Measurements from ENCODE around the gene SLC24A5. TPM values are rescaled to one million over a fixed set of nuclear protein-coding genes. Genes with fewer than 3 reads are reported as not detected.

SLC24A5 gene
- total RNA-seq, 1 donor from 2014 or later, result not detected

DNA sequence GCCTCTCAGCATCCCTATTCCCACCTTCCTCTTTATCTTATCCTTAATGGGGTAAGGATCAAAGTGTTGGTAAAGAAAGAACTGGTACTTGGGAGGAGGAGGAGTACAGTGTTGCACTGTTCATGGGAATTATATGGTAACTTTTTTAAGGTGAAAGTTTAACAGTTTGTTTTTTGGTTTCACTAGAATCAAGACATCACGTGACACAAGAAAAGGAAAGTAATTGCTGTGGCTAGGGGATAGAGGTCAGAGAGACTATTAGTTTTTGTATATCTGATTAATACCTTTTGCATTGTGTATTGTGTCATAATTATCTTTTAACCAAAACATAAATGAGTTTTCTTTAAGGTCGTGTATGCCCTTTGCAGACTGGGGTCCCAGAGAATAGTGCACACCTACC is 23.5 kb upstream of the SLC24A5 start:
- TF ChIP-seq, protein P1, sequence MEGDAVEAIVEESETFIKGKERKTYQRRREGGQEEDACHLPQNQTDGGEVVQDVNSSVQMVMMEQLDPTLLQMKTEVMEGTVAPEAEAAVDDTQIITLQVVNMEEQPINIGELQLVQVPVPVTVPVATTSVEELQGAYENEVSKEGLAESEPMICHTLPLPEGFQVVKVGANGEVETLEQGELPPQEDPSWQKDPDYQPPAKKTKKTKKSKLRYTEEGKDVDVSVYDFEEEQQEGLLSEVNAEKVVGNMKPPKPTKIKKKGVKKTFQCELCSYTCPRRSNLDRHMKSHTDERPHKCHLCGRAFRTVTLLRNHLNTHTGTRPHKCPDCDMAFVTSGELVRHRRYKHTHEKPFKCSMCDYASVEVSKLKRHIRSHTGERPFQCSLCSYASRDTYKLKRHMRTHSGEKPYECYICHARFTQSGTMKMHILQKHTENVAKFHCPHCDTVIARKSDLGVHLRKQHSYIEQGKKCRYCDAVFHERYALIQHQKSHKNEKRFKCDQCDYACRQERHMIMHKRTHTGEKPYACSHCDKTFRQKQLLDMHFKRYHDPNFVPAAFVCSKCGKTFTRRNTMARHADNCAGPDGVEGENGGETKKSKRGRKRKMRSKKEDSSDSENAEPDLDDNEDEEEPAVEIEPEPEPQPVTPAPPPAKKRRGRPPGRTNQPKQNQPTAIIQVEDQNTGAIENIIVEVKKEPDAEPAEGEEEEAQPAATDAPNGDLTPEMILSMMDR (IDR thresholded peaks at IDR 0.05), result no peak
- intact Hi-C loops (cut with DNase I), result no loop called here
- no peaks in the 10 kb centered on the region for H3K9me3 ChIP-seq

DNA sequence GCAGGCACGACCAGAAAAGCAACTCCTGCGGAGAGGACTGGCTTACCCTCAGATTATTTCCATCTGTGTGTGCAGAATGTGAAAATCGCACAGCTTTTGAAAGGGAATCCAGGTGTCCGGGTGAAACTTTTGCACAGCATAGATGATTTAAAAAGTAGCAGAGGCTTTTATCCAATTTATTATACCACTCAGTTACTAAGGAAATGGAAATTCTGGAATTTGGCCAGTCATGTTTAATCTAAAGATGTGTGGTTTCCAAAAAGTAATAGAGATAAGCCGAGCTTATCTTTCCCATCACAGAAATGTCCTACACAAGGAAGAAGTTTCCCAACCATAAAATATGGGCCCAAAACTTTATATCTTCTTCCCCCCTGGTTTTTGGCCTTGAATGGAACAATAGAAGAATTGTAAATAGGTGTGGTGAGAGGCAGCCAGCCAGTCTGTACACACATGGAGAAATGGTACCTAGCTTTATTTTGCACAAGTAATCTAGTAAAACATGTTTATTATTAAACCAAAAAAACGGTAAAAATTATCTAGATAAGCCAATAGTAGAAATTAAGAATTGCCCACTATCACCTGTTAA is 19.3 kb upstream of the SLC24A5 start:
- DNase-seq (ENCODE audit: low spot score in 2 of 2), result no peak
- Histone ChIP-seq H3K36me3 (no peaks in the 10 kb centered on the region), H3K4me3 (no peak overlapping the region), H3K9me3 (no peaks in the 10 kb centered on the region), H3K4me1 (no peaks in the 10 kb centered on the region), H3K27me3 (no peaks in the 10 kb centered on the region), H3K27ac (no peak overlapping the region)
- intact Hi-C loops (cut with DNase I), result no loop called here
- TF ChIP-seq, protein P1 (IDR thresholded peaks at IDR 0.05), result no peak

More for the DNA sequence above, 23.5 kb upstream of the SLC24A5 start:
- no peaks in the 10 kb centered on the region for H3K27me3 ChIP-seq
- no peak for DNase-seq (ENCODE audit: low spot score in 2 of 2)
- no peaks in the 10 kb centered on the region for H3K36me3 ChIP-seq
- H3K4me1 ChIP-seq, result no peaks in the 10 kb centered on the region
- no peak overlapping the region for H3K4me3 ChIP-seq
- H3K27ac ChIP-seq, result no peak overlapping the region

DNA sequence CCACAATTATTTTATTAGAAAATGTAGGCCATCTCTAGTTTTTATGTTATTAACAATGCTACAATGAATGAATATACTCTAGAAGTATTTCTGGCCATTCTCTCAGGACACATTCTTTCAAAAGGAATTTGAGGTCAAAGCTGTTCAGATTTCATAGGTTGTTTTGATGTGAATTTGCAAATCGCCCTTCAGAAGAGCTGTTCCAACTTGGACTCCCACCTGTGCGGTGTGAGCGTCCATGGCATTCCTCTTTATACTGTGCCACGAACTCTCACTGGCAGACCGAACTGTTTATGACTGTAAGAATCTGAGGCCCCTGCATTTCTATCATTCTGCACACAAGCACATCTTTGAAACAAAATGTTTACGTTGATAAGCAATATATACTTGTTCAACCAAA is 18.6 kb upstream of the SLC24A5 start:
- DNase-seq (ENCODE audit: low spot score in 2 of 2), result no peak
- no peaks in the 10 kb centered on the region for H3K27me3 ChIP-seq
- no peak overlapping the region for H3K4me3 ChIP-seq
- H3K36me3 ChIP-seq, result no peaks in the 10 kb centered on the region
- TF ChIP-seq, protein P1 (IDR thresholded peaks at IDR 0.05), result no peak
- no peak overlapping the region for H3K27ac ChIP-seq
- intact Hi-C loops (cut with DNase I), result no loop called here
- H3K9me3 ChIP-seq, result no peaks in the 10 kb centered on the region
- H3K4me1 ChIP-seq, result no peaks in the 10 kb centered on the region

DNA sequence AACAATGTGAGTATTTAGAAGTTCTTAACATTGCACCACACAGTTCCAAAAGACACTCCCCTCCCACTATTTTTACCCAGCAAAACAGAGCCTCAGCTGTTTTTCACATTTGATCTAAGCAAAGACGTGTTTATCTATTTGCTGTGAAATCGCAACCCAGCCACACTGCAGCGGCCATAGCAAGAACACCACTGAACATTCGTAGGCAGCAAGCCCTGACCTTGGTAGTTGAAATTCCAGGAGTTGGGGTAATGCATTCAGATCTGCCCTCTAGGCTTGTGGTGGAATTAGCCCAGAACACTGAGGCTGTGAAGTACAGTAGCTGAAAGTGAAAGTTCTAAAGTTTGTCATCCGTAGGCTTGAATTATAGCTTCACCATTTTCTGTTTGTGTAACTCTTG is 17.1 kb upstream of the SLC24A5 start:
- no peak for DNase-seq (ENCODE audit: low spot score in 2 of 2)
- no peaks in the 10 kb centered on the region for H3K36me3 ChIP-seq
- TF ChIP-seq, protein P1 (IDR thresholded peaks at IDR 0.05), result no peak
- no peaks in the 10 kb centered on the region for H3K4me1 ChIP-seq
- intact Hi-C loops (cut with DNase I), result no loop called here
- no peaks in the 10 kb centered on the region for H3K27me3 ChIP-seq
- no peak overlapping the region for H3K4me3 ChIP-seq
- no peak overlapping the region for H3K27ac ChIP-seq
- H3K9me3 ChIP-seq, result no peaks in the 10 kb centered on the region

DNA sequence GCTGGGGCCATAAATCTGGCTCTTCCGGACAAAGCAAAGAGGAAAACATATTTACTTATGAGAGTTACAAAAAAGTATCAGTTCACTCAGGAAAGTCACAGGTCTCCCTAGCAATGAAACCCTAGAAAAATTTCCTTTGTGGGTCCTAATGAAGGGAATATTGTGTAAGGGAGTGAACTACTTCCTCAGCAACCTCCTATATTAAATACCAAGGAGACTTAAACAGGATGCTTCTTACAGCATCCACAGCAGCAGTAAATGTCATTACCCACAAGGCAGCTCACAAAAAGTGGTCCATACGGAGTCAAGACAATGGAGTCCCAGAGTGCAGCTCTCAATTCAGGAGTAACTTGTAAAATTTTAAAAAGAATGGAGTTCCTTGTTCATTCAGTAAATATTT is 14.9 kb upstream of the SLC24A5 start:
- Histone ChIP-seq H3K9me3 (no peaks in the 10 kb centered on the region), H3K36me3 (no peaks in the 10 kb centered on the region), H3K4me1 (peaks cover 0 to 3% of the 10 kb centered on the region in 2 donors), H3K4me3 (no peak overlapping the region), H3K27ac (no peak overlapping the region), H3K27me3 (no peaks in the 10 kb centered on the region)
- no peak for DNase-seq (ENCODE audit: low spot score in 2 of 2)
- TF ChIP-seq, protein P1 (IDR thresholded peaks at IDR 0.05), result no peak
- intact Hi-C loops (cut with DNase I), result no loop called here

DNA sequence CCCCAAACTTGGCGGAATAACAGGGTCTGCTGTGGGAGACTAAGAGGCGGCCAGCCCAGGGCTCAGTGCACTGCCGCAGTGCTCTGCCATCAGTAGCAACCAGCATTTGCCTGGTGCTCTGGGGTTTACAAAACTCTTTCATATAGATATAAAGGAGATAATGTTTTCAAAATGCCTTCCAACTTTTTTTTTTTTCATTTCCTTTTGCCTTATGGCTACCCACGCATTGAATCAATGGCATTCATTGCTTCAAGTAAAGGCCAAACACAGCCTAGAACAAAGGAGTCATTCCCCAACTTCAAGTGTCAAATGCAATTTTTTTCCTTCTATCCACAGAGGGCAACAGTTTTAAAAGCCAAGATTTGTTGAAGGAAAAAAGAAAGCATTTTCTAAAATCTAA is 11.6 kb upstream of the SLC24A5 start:
- TF ChIP-seq, protein P1 (IDR thresholded peaks at IDR 0.05), result no peak
- no peak overlapping the region for H3K27ac ChIP-seq
- no peaks in the 10 kb centered on the region for H3K9me3 ChIP-seq
- H3K4me1 ChIP-seq, result peaks cover 0 to 5% of the 10 kb centered on the region in 2 donors
- H3K27me3 ChIP-seq, result no peaks in the 10 kb centered on the region
- H3K36me3 ChIP-seq, result no peaks in the 10 kb centered on the region
- no peak for DNase-seq (ENCODE audit: low spot score in 2 of 2)
- intact Hi-C loops (cut with DNase I), result no loop called here
- H3K4me3 ChIP-seq, result no peak overlapping the region

All from ascending aorta (tissue), 2 donors.